ENCODE data around the gene C15orf61. TPM values are rescaled to one million over a fixed set of nuclear protein-coding genes. Genes with fewer than 3 reads are reported as not detected.

The C15orf61 gene
- total RNA-seq, 4 donors from 2014 or later: 8.2 to 19.0 (median 13.5) TPM

DNA sequence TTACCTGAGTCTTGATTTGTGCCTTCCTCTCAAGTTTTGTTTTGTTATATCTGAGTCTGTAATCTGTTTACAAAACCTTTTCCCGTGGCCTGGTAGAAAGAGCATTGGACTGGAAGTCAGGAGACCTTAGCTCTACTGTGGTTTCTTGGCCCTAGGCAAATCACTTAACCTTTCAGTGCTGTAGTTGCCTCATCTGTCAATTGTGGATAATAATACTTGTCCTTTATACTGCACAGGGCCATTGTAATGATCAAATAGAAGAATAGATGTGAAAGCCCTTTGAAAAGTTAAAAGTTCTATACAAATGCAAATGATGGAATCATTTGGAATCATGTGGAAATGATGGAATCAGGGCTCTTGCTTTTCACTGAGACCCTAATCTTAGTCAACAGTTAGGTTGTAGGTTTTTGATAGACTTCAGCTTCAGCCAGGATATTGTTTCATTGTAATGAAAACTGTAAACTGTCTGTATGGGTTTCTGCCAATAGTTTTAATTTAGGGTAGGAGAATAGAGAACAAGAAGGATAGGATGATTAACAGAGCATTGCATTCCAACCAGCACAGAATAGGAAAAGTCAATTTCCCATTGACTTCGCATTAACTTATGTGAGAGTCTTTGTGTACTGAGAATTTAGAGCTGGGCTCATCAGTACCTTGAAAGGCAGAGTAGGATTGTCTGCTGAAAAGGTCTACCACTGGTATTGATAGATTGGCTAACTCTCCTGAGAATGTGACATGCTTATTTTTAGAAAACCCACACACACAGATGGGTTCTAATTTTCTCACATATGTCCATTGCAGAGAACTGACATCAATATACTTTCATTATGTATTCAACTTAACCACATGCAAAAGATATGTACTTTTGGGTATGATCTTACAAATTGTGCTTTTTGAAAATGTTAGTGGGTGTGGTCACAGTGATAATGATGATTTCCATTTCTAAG is 43.4 kb downstream of the C15orf61 start:
- TF ChIP-seq POLR2A (IDR thresholded peaks at IDR 0.05): no peak
- TF ChIP-seq, protein P1, sequence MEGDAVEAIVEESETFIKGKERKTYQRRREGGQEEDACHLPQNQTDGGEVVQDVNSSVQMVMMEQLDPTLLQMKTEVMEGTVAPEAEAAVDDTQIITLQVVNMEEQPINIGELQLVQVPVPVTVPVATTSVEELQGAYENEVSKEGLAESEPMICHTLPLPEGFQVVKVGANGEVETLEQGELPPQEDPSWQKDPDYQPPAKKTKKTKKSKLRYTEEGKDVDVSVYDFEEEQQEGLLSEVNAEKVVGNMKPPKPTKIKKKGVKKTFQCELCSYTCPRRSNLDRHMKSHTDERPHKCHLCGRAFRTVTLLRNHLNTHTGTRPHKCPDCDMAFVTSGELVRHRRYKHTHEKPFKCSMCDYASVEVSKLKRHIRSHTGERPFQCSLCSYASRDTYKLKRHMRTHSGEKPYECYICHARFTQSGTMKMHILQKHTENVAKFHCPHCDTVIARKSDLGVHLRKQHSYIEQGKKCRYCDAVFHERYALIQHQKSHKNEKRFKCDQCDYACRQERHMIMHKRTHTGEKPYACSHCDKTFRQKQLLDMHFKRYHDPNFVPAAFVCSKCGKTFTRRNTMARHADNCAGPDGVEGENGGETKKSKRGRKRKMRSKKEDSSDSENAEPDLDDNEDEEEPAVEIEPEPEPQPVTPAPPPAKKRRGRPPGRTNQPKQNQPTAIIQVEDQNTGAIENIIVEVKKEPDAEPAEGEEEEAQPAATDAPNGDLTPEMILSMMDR (IDR thresholded peaks at IDR 0.05): no peak
- WGBS, 2 donors: 87 to 88% methylated on average over 2 of the region's 2 CpGs
- intact Hi-C loops (cut with DNase I; ENCODE audit: low total_unique reads): no loop called here

DNA sequence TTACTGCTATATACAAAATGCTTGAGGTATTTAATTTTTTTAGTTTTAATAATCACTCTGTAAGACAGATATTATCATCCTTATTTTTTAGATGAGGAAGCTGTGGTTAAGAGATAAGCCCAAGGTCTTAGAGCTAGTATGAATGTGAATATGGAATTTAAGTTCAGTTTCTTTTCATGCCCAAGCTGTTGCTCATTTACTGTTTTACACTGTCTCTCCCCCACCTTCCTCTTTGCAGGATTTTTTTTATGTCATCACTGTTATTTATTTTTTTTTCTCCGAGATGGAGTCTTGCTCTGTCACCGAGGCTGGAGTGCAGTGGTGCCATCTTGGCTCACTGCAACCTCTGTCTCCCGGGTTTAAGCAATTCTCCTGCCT is 44.0 kb downstream of the C15orf61 start:
- no peak for DNase-seq (ENCODE audit: low spot score in 2 of 2)
- no peak overlapping the region for H3K4me3 ChIP-seq (ENCODE audit: low read depth, poor library complexity, severe bottlenecking)
- WGBS, 2 donors: 84 to 87% methylated on average over 3 of the region's 3 CpGs
- TF ChIP-seq POLR2A (IDR thresholded peaks at IDR 0.05): no peak
- TF ChIP-seq, protein P1 (IDR thresholded peaks at IDR 0.05): no peak
- intact Hi-C loops (cut with DNase I; ENCODE audit: low total_unique reads): no loop called here

More for the DNA sequence above, 43.4 kb downstream of the C15orf61 start:
- DNase-seq (ENCODE audit: low spot score in 2 of 2): no peak
- H3K4me3 ChIP-seq (ENCODE audit: low read depth, poor library complexity, severe bottlenecking): no peak overlapping the region

DNA sequence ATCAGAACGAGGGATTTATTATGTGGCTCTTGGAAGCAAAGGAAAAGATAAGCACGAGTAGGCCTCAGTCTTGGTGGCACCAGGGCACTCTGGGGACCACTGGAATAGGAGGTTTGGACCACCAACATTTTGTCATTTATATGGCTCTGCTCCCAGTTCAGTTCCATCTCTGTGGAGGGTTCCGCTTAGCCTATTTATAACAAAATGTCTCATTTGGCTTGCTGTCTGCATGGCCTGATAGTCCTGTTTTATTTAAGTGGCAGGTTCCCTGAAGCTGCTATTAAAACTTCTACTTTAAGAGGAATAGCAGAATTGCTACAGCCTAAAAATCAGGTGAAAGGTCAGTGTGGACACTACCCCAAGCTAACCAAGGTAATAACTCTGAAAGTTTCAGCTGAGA is 48.7 kb downstream of the C15orf61 start:
- no peak overlapping the region for H3K4me3 ChIP-seq (ENCODE audit: low read depth, poor library complexity, severe bottlenecking)
- intact Hi-C loops (cut with DNase I; ENCODE audit: low total_unique reads): no loop called here
- TF ChIP-seq, protein P1 (IDR thresholded peaks at IDR 0.05): no peak
- TF ChIP-seq POLR2A (IDR thresholded peaks at IDR 0.05): no peak
- 90 to 92% methylated on average over 3 of the region's 3 CpGs for WGBS, 2 donors
- DNase-seq (ENCODE audit: low spot score in 2 of 2): no peak

DNA sequence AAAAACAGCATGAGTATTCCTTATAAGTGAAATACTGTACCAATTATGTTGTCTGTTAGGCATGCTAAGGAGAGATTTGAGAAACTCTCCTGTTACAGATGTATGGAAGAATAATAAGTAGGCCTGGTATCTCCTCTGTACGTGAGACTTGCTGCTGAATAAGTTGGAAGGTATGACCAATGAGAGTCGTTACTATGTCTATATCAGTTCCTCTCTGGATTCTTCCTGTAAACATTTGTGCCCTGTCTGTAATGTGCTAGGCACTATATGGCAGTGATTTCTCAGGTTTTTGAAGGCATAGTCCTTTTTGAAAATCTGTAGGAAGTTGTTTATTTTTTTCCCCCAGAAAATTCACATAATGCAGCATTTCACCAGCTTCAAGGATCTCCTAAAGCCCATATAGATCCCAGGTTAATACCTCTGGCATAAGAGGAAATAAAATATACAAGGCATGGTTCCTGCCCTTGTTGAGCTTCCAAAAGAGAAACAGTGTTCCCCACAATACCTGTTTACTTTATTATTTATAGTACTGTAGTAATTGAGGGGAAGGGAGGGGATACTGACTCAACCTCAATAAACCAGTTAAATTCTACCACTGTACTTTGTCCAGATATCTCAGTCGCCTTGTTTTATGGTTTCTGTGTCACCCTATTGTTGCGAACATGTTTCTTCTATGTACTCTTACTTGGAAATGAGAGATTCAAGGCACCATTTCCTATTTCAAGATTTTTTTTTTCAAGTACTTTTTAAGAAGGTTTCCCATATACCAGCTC is 50.1 kb downstream of the C15orf61 start:
- TF ChIP-seq, protein P1 (IDR thresholded peaks at IDR 0.05): no peak
- no peak for TF ChIP-seq POLR2A (IDR thresholded peaks at IDR 0.05)
- DNase-seq (ENCODE audit: low spot score in 2 of 2): no peak
- H3K4me3 ChIP-seq (ENCODE audit: low read depth, poor library complexity, severe bottlenecking): no peak overlapping the region
- WGBS, 2 donors: 92 to 95% methylated on average over 4 of the region's 4 CpGs
- intact Hi-C loops (cut with DNase I; ENCODE audit: low total_unique reads): no loop called here

DNA sequence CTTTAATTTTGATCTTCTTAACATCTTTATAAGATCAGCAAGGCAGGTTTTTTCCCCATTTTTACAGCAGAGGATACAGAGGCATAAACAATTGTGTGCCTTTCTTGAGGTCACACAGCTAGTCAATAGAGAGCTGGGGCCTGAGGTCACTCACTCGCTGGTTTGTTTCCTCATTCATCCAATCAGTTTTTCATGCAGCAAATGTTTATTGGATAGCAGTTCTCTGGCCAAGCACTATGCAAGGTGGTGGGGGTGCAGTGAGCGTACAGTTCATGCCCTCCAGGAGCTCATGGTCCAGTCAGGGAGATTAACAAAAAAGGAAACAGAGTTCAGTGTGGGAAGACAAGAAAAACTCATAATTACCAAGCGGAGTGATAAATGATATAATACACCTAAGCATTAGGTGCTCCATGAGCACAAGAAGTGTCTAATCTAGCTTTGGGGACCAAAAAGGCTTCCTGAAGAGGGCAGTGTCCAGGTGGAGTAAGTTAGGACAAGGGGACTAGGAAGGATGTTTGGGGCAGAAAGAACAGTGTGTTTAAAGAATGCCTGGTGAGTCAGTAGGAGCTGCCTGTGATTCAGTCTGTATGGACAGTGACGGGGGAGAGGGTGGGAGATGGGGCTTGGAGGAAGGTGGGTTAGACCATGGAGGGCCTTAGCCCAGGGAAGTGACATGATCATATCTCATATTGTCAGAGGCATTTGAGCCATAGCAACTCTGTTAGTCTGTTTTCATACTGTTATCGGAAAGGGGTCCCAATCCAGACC is 50.9 kb downstream of the C15orf61 start:
- no peak for DNase-seq (ENCODE audit: low spot score in 2 of 2)
- 97 to 98% methylated on average over 5 of the region's 5 CpGs for WGBS, 2 donors
- H3K4me3 ChIP-seq (ENCODE audit: low read depth, poor library complexity, severe bottlenecking): no peak overlapping the region
- TF ChIP-seq, protein P1 (IDR thresholded peaks at IDR 0.05): no peak
- no peak for TF ChIP-seq POLR2A (IDR thresholded peaks at IDR 0.05)
- intact Hi-C loops (cut with DNase I; ENCODE audit: low total_unique reads): no loop called here

Data from lower leg skin (tissue), 4 donors.